Aorta (tissue), 5 donors: ENCODE measurements around the gene HMGN3. TPM values are rescaled to one million over a fixed set of nuclear protein-coding genes. Genes with fewer than 3 reads are reported as not detected.

Experiments
- ATAC-seq: fragments of 200-7000 bp; cut with Tn5 transposase; one replicate; pipeline ENCODE4 v1.9.1; 2022; ENCODE audit warnings: moderate library complexity; ENCODE audit not compliant: low FRiP score
- DNase-seq, 2 donors: peaks; one replicate each; pipeline ENCODE4 v3.0.0-alpha.2; 2020
- H3K27ac ChIP-seq, 2 donors: one replicate each; pipeline ENCODE4 v1.5.1; 2013; ENCODE audit warnings: low read length in 2 of 2, mild to moderate bottlenecking in 2 of 2, moderate library complexity in 2 of 2, control low read depth in 1 of 2, inconsistent platforms in 1 of 2, low read depth in 1 of 2
- H3K27me3 ChIP-seq, 2 donors: one replicate each; pipeline ENCODE4 v1.6.1; 2013; ENCODE audit warnings: control low read depth in 1 of 2, low read length in 1 of 2, mild to moderate bottlenecking in 1 of 2, moderate library complexity in 1 of 2; ENCODE audit not compliant: insufficient read depth in 2 of 2, control insufficient read depth in 1 of 2
- H3K36me3 ChIP-seq, 2 donors: one replicate each; pipeline ENCODE4 v1.6.1; 2013; ENCODE audit warnings: control low read depth in 1 of 2, low read length in 1 of 2, mild to moderate bottlenecking in 1 of 2; ENCODE audit not compliant: insufficient read depth in 2 of 2, control insufficient read depth in 1 of 2
- H3K4me1 ChIP-seq, 2 donors: one replicate each; pipeline ENCODE4 v1.6.1; 2013; ENCODE audit warnings: low read length in 2 of 2, control low read depth in 1 of 2, mild to moderate bottlenecking in 1 of 2, moderate library complexity in 1 of 2; ENCODE audit not compliant: insufficient read depth in 2 of 2, control insufficient read depth in 1 of 2
- H3K4me3 ChIP-seq, 2 donors: one replicate each; pipeline ENCODE4 v1.5.1; 2013; ENCODE audit warnings: low read length in 2 of 2, control low read depth in 1 of 2, mild to moderate bottlenecking in 1 of 2
- H3K9me3 ChIP-seq: one replicate; pipeline ENCODE4 v1.6.1; 2013; ENCODE audit warnings: mild to moderate bottlenecking, low read length; ENCODE audit not compliant: control insufficient read depth
- WGBS, 2 donors: extraction: QIAGEN DNeasy Blood & Tissue Kit; methylation state at CpG; one replicate each; pipeline ENCODE4 v1.1.7; 2013; 5-methylcytosine and 5-hydroxymethylcytosine counted together
- intact Hi-C, 2 donors: fragments of 100-400 bp; cut with DNase I; formaldehyde crosslinking; loops; one replicate each; pipeline versions ENCODE4 v1.14.2 to v1.15.0; 2022
- polyA plus RNA-seq, 2 donors: library from polyadenylated mRNA; stranded (reverse); fragments of 200-250 nt; gene quantifications; one replicate each; pipeline ENCODE4 v1.2.3, GENCODE V29; 2013
- total RNA-seq, 2 donors: library from RNA; stranded (reverse); fragmentation: NEBNext Ultra II Directional; extraction: Animal tissue kit (Norgen Biotek cat#: 25700); gene quantifications; one replicate each; pipeline ENCODE4 v1.2.1, GENCODE V29; 2021
- donor health status: healthy with polysubstance abuse.
- donor health status: Bipolar disorder and iron deficiency.
- donor health status: DM: no; HTN: no; CAD: no.
- donor health status: DM: no; HTN: no; CAD: no.
- donor health status: DM: yes; HTN: yes; CAD: no.

The HMGN3 gene
- total and polyA plus RNA-seq, 4 donors: 41.0 to 131 (median 73.7) TPM

DNA sequence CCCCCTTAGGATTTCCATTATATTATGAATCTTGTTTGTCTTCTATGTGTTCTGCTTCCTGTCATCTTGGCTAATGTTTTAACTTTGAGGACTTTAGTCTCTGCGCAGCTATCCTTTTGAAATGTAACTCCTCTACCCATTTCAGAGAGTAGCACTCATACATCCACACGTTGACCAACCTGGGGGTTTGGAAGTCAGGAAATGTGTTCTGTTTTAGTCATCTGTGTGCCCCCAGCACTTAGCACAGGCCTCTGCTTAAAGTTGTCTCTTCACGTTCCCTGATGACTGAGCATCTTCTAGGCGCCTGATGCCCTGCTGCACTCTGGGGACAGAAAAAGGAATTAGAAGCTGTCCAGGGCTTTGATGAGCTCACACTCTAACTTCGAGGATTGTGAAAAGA is 47.9 kb downstream of the HMGN3 start:
- DNase-seq: no peak
- Histone ChIP-seq H3K4me1 (peaks cover 0 to 2% of the 10 kb centered on the region in 2 donors), H3K4me3 (no peak overlapping the region), H3K9me3 (no peaks in the 10 kb centered on the region), H3K27ac (no peak overlapping the region), H3K36me3 (no peaks in the 10 kb centered on the region), H3K27me3 (no peaks in the 10 kb centered on the region)
- WGBS, 2 donors: 68 to 74% methylated on average over 5 of the region's 5 CpGs
- intact Hi-C loops: no loop called here
- no peak for ATAC-seq

DNA sequence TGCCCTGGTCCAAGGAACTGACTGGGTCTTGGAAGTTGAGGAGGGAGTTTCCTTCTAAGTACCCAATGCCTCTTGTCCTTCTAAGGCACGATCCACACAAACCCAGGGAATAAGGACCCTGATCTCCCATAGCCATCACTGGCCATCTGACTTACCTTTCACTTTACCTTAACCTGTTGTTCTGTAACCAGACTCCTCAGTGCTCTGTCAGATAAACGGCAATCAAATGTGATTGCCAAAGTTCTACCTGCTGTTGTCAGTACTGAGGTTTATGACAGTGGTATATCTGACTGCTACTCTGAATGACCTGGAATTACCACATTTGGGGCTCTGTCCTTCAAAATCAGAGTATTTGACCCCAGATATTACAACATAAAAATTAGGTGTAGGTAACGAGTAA is 49.8 kb downstream of the HMGN3 start:
- Histone ChIP-seq H3K36me3 (no peaks in the 10 kb centered on the region), H3K9me3 (no peaks in the 10 kb centered on the region), H3K27ac (no peak overlapping the region), H3K4me3 (no peak overlapping the region), H3K4me1 (peaks cover 0 to 2% of the 10 kb centered on the region in 2 donors), H3K27me3 (no peaks in the 10 kb centered on the region)
- 88% methylated on average over 3 of the region's 3 CpGs for WGBS, 2 donors
- intact Hi-C loops: no loop called here
- ATAC-seq: no peak
- DNase-seq: no peak

- DNase-seq (no peak), ATAC-seq (no peak)
- Histone ChIP-seq H3K4me3 (no peak overlapping the region), H3K27ac (no peak overlapping the region), H3K36me3 (no peaks in the 10 kb centered on the region), H3K4me1 (no peaks in the 10 kb centered on the region), H3K9me3 (no peaks in the 10 kb centered on the region), H3K27me3 (no peaks in the 10 kb centered on the region)
- intact Hi-C loops: no loop called here
- WGBS, 2 donors: 42 to 57% methylated on average over 2 of the region's 2 CpGs
Observed at GRCh38 chr6:79184086-79184485, 50.4 kb downstream of the HMGN3 start.

GRCh38 chr6:79180052-79180451 is 54.4 kb downstream of the HMGN3 start:
- H3K4me1 ChIP-seq: no peaks in the 10 kb centered on the region
- no peak overlapping the region for H3K4me3 ChIP-seq
- intact Hi-C loops: no loop called here
- no peak for DNase-seq
- no peaks in the 10 kb centered on the region for H3K36me3 ChIP-seq
- no peaks in the 10 kb centered on the region for H3K9me3 ChIP-seq
- no peak overlapping the region for H3K27ac ChIP-seq
- WGBS, 2 donors: 78 to 85% methylated on average over 2 of the region's 2 CpGs
- ATAC-seq: no peak
- H3K27me3 ChIP-seq: no peaks in the 10 kb centered on the region

GRCh38 chr6:79173378-79173777 is 61.1 kb downstream of the HMGN3 start:
- H3K9me3 ChIP-seq: no peaks in the 10 kb centered on the region
- ATAC-seq (no peak), DNase-seq (no peak)
- no peaks in the 10 kb centered on the region for H3K36me3 ChIP-seq
- H3K27me3 ChIP-seq: no peaks in the 10 kb centered on the region
- no peak overlapping the region for H3K27ac ChIP-seq
- H3K4me3 ChIP-seq: no peak overlapping the region
- no peaks in the 10 kb centered on the region for H3K4me1 ChIP-seq
- intact Hi-C loops: no loop called here

GRCh38 chr6:79170959-79171358 is 63.5 kb downstream of the HMGN3 start:
- Histone ChIP-seq H3K9me3 (no peaks in the 10 kb centered on the region), H3K4me3 (no peak overlapping the region), H3K36me3 (no peaks in the 10 kb centered on the region), H3K27ac (no peak overlapping the region), H3K4me1 (no peaks in the 10 kb centered on the region), H3K27me3 (no peaks in the 10 kb centered on the region)
- intact Hi-C loops: no loop called here
- ATAC-seq: no peak
- no peak for DNase-seq
- WGBS, 2 donors: 7 to 13% methylated on average over 3 of the region's 3 CpGs

DNA sequence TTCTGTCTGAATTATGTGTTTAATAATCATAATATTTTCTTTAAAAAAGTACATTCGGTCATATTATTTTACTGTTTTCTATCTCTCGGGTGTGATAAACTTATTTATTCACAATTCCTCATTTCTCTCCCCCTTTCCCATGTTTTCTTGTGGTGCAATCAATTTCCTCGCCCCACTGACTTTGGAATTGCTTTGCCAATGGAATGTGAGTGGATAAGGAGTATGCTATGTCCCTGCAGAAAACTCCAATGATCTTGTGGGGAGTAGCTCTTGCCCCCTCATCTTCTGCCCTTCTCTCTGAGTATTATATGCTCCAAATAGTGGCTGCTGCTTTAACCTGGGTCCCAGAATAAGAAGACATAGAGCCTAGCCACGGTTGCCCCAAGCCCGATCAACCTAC is 64.1 kb downstream of the HMGN3 start:
- H3K27me3 ChIP-seq: no peaks in the 10 kb centered on the region
- H3K9me3 ChIP-seq: no peaks in the 10 kb centered on the region
- DNase-seq (no peak), ATAC-seq (no peak)
- no peaks in the 10 kb centered on the region for H3K36me3 ChIP-seq
- WGBS, 2 donors: 80 to 81% methylated on average over 5 of the region's 5 CpGs
- H3K27ac ChIP-seq: no peak overlapping the region
- no peaks in the 10 kb centered on the region for H3K4me1 ChIP-seq
- H3K4me3 ChIP-seq: no peak overlapping the region
- intact Hi-C loops: no loop called here

DNA sequence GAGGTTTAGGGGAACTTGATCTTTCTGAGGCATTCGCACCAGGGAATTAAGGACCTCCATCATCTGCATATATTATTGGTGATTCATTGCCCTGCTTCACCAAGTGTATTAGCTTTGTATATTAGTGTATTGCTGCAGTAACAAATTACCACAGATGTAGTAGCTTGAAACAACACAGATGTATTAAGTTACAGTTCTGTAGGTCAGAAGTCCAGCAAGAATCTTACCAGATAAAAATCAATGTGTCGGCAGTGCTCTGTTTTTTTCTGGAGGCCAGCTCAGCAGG is 65.8 kb downstream of the HMGN3 start:
- Histone ChIP-seq H3K27ac (no peak overlapping the region), H3K4me1 (no peaks in the 10 kb centered on the region), H3K36me3 (no peaks in the 10 kb centered on the region), H3K4me3 (no peak overlapping the region), H3K9me3 (no peaks in the 10 kb centered on the region), H3K27me3 (no peaks in the 10 kb centered on the region)
- DNase-seq: no peak
- intact Hi-C loops: no loop called here
- ATAC-seq: no peak
- WGBS, 2 donors: 41 to 55% methylated on average over 2 of the region's 2 CpGs

- 21 to 33% methylated on average over 9 of the region's 9 CpGs for WGBS, 2 donors
- DNase-seq: no peak
- no peak overlapping the region for H3K27ac ChIP-seq
- no peak overlapping the region for H3K4me3 ChIP-seq
- no peaks in the 10 kb centered on the region for H3K27me3 ChIP-seq
- H3K36me3 ChIP-seq: no peaks in the 10 kb centered on the region
- no peaks in the 10 kb centered on the region for H3K9me3 ChIP-seq
- ATAC-seq: no peak
- intact Hi-C loops: no loop called here
- H3K4me1 ChIP-seq: no peaks in the 10 kb centered on the region
Observed at GRCh38 chr6:79167931-79168694, 66.4 kb downstream of the HMGN3 start.
